Measurements from ENCODE around the gene CAPN12. TPM values are rescaled to one million over a fixed set of nuclear protein-coding genes. Genes with fewer than 3 reads are reported as not detected.

Gene CAPN12
- total and polyA plus RNA-seq, 2 of the 4 experiments (the other 2 are of a cell fraction) = 0.18 to 0.97 TPM

DNA sequence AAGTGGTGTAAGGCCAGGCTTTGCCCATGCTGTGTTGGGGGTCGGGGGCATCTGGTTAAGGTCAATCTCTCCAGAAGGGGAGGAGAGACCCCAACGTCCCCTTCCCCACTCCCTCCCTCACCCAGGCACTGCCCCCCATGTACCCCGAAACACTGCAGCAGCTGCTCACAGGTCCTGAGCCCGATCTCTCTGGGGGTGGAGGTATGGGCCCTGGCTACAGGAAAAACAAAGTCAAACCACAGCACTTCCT, 10.2 kb downstream of the CAPN12 start:
- Histone ChIP-seq H3K56ac (ENCODE audit: extremely low read depth, insufficient read depth, low read length) (no peak overlapping the region), H3K23ac (ENCODE audit: low read depth, low read length) (no peak overlapping the region), H2AFZ (replicated peaks; ENCODE audit: low read length, poor library complexity) (no peak overlapping the region), H3K14ac (replicated peaks; ENCODE audit: low read depth, low read length) (no peak overlapping the region), H4K20me1 (ENCODE audit: insufficient read depth, low read length) (peaks cover 23% of the 10 kb centered on the region), H3K4ac (ENCODE audit: low read depth, low read length) (no peak overlapping the region), H4K91ac (ENCODE audit: insufficient read depth, low read depth, low read length) (no peak overlapping the region), H2BK5ac (ENCODE audit: low read depth, low read length, poor library complexity, severe bottlenecking) (no peak overlapping the region), H3K4me2 (ENCODE audit: low read depth, low read length) (no peak overlapping the region), H3K36me3 (ENCODE audit: control insufficient read depth, insufficient read depth, low read length) (peaks cover 21% of the 10 kb centered on the region), H3K4me3 (ENCODE audit: insufficient read depth, low read depth, low read length) (no peak overlapping the region), H3K9me3 (ENCODE audit: control insufficient read depth, insufficient read depth, low read length) (no peaks in the 10 kb centered on the region), H4K8ac (ENCODE audit: low read depth in 2 of 2, low read length in 2 of 2) (no peak overlapping the region), H2AK5ac (ENCODE audit: low read depth, low read length) (no peak overlapping the region), H4K5ac (ENCODE audit: low read depth, low read length) (no peak overlapping the region), H2BK20ac (ENCODE audit: low read depth, low read length) (no peak overlapping the region), H2AK9ac (replicated peaks; ENCODE audit: low read depth, low read length, poor library complexity) (no peak overlapping the region), H3K79me1 (ENCODE audit: low read depth in 1 of 2, low read length in 2 of 2) (peaks cover 4 to 15% of the 10 kb centered on the region in 2 experiments; a peak in 2 of 4 replicates), H3K9me1 (ENCODE audit: insufficient read depth, low read length) (0 out of 2 replicates have a peak, but pooled peaks cover 3% of the 10 kb centered on the region), H2BK120ac (ENCODE audit: low read depth, low read length) (no peak overlapping the region), H3K27me3 (ENCODE audit: control insufficient read depth, insufficient read depth, low read length) (no peaks in the 10 kb centered on the region), H3K9ac (ENCODE audit: low read depth, low read length) (no peak overlapping the region), H2BK15ac (ENCODE audit: low read depth, low read length) (no peak overlapping the region), H3K4me1 (ENCODE audit: control insufficient read depth, insufficient read depth, low read length) (peaks cover 13% of the 10 kb centered on the region), H3K18ac (ENCODE audit: low read depth, low read length) (no peak overlapping the region), H3K27ac (ENCODE audit: insufficient read depth, low read length) (no peak overlapping the region)
- TF ChIP-seq POLR2A (IDR thresholded peaks at IDR 0.05; ENCODE audit: low read depth, low read length) = peak; percentile 5; the same call in 1 of the 2 replicates
- TF ChIP-seq MAZ (IDR thresholded peaks at IDR 0.05; ENCODE audit: borderline replicate concordance, low read depth, low read length) = no peak
- CTCF ChIA-PET = no interaction called here
- in situ Hi-C loops (cut with MboI; ENCODE audit: low sequenced_read_pairs) (loop anchor here (25.0 kb wide), 1 partner anchor 178 kb away; the partner anchor contains the start of gene CCER2), dilution Hi-C loops (cut with HindIII; ENCODE audit: low sequenced_read_pairs, unreplicated experiment) (no loop called here), intact Hi-C loops (cut with micrococcal nuclease) (loop anchor here (5.0 kb wide), 1 partner anchor 98 kb away; the partner anchor contains the start of gene ECH1)
- no CpG with 5 or more reads among the region's 4 CpGs for WGBS, 2 experiments (ENCODE audit: extremely low coverage in 2 of 2, insufficient read length in 1 of 2)
- DNase-seq = no peak
- 0 out of 2 replicates have a peak, but pooled peaks have one; percentile 2 for ATAC-seq (ENCODE audit: low read depth)
- POLR2A ChIA-PET (ENCODE audit: unreplicated experiment) = no interaction called here
- no TSS peak for BruUV-seq (replicated peaks)

Measured in IMR-90 (cell line).